Astrocyte (in vitro differentiated cells and primary cell): ENCODE measurements around the gene SORL1. TPM values are rescaled to one million over a fixed set of nuclear protein-coding genes. Genes with fewer than 3 reads are reported as not detected.

Experiments
- DNase-seq: peaks from one replicate; pipeline ENCODE4 v3.0.0-alpha.2; 2010; ENCODE audit warnings: low read depth
- FAIRE-seq: peaks from 2 replicates; lab custom pipeline; 2011; peaks lifted over from hg19 to GRCh38; lab: Jason Lieb, UNC
- H2AFZ ChIP-seq: 2 replicates; pipeline ENCODE4 v1.6.0; 2012; ENCODE audit warnings: low read depth, low read length, inconsistent platforms
- H3K27ac ChIP-seq: 2 replicates; pipeline ENCODE4 v1.5.1; 2011; ENCODE audit warnings: low read depth, low read length, inconsistent platforms
- H3K27me3 ChIP-seq: 2 replicates; pipeline ENCODE4 v1.6.0; 2011; ENCODE audit warnings: low read length, inconsistent platforms; ENCODE audit not compliant: insufficient read depth
- H3K36me3 ChIP-seq: 2 replicates; pipeline ENCODE4 v1.5.1; 2011; ENCODE audit warnings: low read length, inconsistent platforms; ENCODE audit not compliant: insufficient read depth
- H3K4me1 ChIP-seq: 2 replicates; pipeline ENCODE4 v1.5.1; 2011; ENCODE audit warnings: low read length, inconsistent platforms; ENCODE audit not compliant: insufficient read depth
- H3K4me2 ChIP-seq: 2 replicates; pipeline ENCODE4 v1.6.0; 2012; ENCODE audit warnings: low read length, inconsistent platforms
- H3K4me3 ChIP-seq: 2 replicates; pipeline ENCODE4 v1.5.1; 2011; ENCODE audit warnings: low read depth, mild to moderate bottlenecking, low read length, inconsistent platforms; ENCODE audit not compliant: insufficient read depth
- H3K79me2 ChIP-seq: 2 replicates; pipeline ENCODE4 v1.6.0; 2012; ENCODE audit warnings: mild to moderate bottlenecking, low read length, inconsistent platforms; ENCODE audit not compliant: insufficient read depth
- H3K9ac ChIP-seq: 2 replicates; pipeline ENCODE4 v1.6.0; 2012; ENCODE audit warnings: mild to moderate bottlenecking, low read length, inconsistent platforms
- H3K9me3 ChIP-seq: 2 replicates; pipeline ENCODE4 v1.5.1; 2012; ENCODE audit warnings: low read depth, mild to moderate bottlenecking, low read length, inconsistent platforms; ENCODE audit not compliant: insufficient read depth
- H4K20me1 ChIP-seq: 2 replicates; pipeline ENCODE4 v1.6.0; 2012; ENCODE audit warnings: low read length, inconsistent platforms; ENCODE audit not compliant: insufficient read depth
- H3K27ac Mint-ChIP-seq: one replicate; pipeline ENCODE4 v1.8.0; 2021; ENCODE audit warnings: mild to moderate bottlenecking, mixed read lengths; ENCODE audit not compliant: unreplicated experiment
- H3K27me3 Mint-ChIP-seq: one replicate; pipeline ENCODE4 v1.8.0; 2021; ENCODE audit warnings: low read depth, mixed read lengths; ENCODE audit not compliant: unreplicated experiment
- H3K36me3 Mint-ChIP-seq: one replicate; pipeline ENCODE4 v1.8.0; 2021; ENCODE audit warnings: low read depth, mixed read lengths; ENCODE audit not compliant: unreplicated experiment
- H3K4me1 Mint-ChIP-seq: one replicate; pipeline ENCODE4 v1.8.0; 2021; ENCODE audit warnings: low read depth, mixed read lengths; ENCODE audit not compliant: unreplicated experiment
- H3K4me3 Mint-ChIP-seq: one replicate; pipeline ENCODE4 v1.8.0; 2021; ENCODE audit warnings: mild to moderate bottlenecking, moderate library complexity, mixed read lengths; ENCODE audit not compliant: unreplicated experiment
- H3K9me3 Mint-ChIP-seq: one replicate; pipeline ENCODE4 v1.8.0; 2021; ENCODE audit warnings: mild to moderate bottlenecking, mixed read lengths; ENCODE audit not compliant: unreplicated experiment
- CTCF ChIP-seq: IDR thresholded peaks from 2 replicates; pipeline ENCODE4 v1.5.1; 2011; ENCODE audit warnings: low read depth, mild to moderate bottlenecking, inconsistent platforms, low read length, moderate library complexity; ENCODE audit not compliant: insufficient read depth
- EZH2 ChIP-seq: IDR thresholded peaks from 2 replicates; pipeline ENCODE4 v1.6.1; 2012; ENCODE audit warnings: mild to moderate bottlenecking, low read length, inconsistent platforms; ENCODE audit not compliant: insufficient read depth
- total RNA-seq: library from RNA; stranded (reverse); gene quantifications from 2 replicates; pipeline ENCODE4 v1.2.1, GENCODE V29; 2021

SORL1 gene
- total RNA-seq, 1 donor from 2014 or later = 4.1 TPM

GRCh38 chr11:121544956-121545355, 92.8 kb downstream of the SORL1 start:
- Histone ChIP-seq H2AFZ (no peak overlapping the region), H3K27ac (no peak overlapping the region), H3K4me1 (no peaks in the 10 kb centered on the region), H3K79me2 (no peaks in the 10 kb centered on the region), H3K4me3 (no peak overlapping the region), H3K4me2 (no peak overlapping the region), H3K27me3 (no peaks in the 10 kb centered on the region), H3K9me3 (no peaks in the 10 kb centered on the region), H3K36me3 (no peaks in the 10 kb centered on the region), H4K20me1 (no peaks in the 10 kb centered on the region), H3K9ac (no peak overlapping the region)
- H3K9me3 Mint-ChIP-seq = no peaks in the 10 kb centered on the region
- DNase-seq (no peak), FAIRE-seq (no peak)
- H3K36me3 Mint-ChIP-seq = no peaks in the 10 kb centered on the region
- H3K4me1 Mint-ChIP-seq = no peaks in the 10 kb centered on the region
- no peak overlapping the region for H3K4me3 Mint-ChIP-seq
- no peak overlapping the region for H3K27ac Mint-ChIP-seq
- TF ChIP-seq CTCF = no peak
- TF ChIP-seq EZH2 = no peak
- H3K27me3 Mint-ChIP-seq = no peaks in the 10 kb centered on the region

GRCh38 chr11:121547574-121547973, 95.5 kb downstream of the SORL1 start:
- Histone ChIP-seq H2AFZ (no peak overlapping the region), H3K27ac (no peak overlapping the region), H3K9ac (no peak overlapping the region), H3K4me3 (no peak overlapping the region), H4K20me1 (no peaks in the 10 kb centered on the region), H3K79me2 (no peaks in the 10 kb centered on the region), H3K4me2 (no peak overlapping the region), H3K9me3 (no peaks in the 10 kb centered on the region), H3K36me3 (no peaks in the 10 kb centered on the region), H3K4me1 (no peaks in the 10 kb centered on the region), H3K27me3 (no peaks in the 10 kb centered on the region)
- Mint-ChIP-seq H3K4me1 (peaks cover 12% of the 10 kb centered on the region), H3K27ac (no peak overlapping the region), H3K9me3 (no peaks in the 10 kb centered on the region), H3K27me3 (no peaks in the 10 kb centered on the region), H3K4me3 (no peak overlapping the region), H3K36me3 (no peaks in the 10 kb centered on the region)
- FAIRE-seq (no peak), DNase-seq (no peak)
- TF ChIP-seq EZH2 = no peak
- TF ChIP-seq CTCF = no peak

- Histone ChIP-seq H3K9ac (no peak overlapping the region), H3K9me3 (no peaks in the 10 kb centered on the region), H3K4me1 (no peaks in the 10 kb centered on the region), H3K79me2 (no peaks in the 10 kb centered on the region), H3K36me3 (no peaks in the 10 kb centered on the region), H4K20me1 (no peaks in the 10 kb centered on the region), H2AFZ (no peak overlapping the region), H3K27me3 (no peaks in the 10 kb centered on the region), H3K4me2 (no peak overlapping the region), H3K4me3 (no peak overlapping the region), H3K27ac (no peak overlapping the region)
- H3K4me3 Mint-ChIP-seq = no peak overlapping the region
- no peak overlapping the region for H3K27ac Mint-ChIP-seq
- no peaks in the 10 kb centered on the region for H3K36me3 Mint-ChIP-seq
- no peak for DNase-seq
- H3K27me3 Mint-ChIP-seq = no peaks in the 10 kb centered on the region
- H3K9me3 Mint-ChIP-seq = no peaks in the 10 kb centered on the region
- TF ChIP-seq CTCF (no peak), EZH2 (no peak)
- peaks cover 12% of the 10 kb centered on the region for H3K4me1 Mint-ChIP-seq
- no peak for FAIRE-seq
Observed at GRCh38 chr11:121550247-121551030, 98.3 kb downstream of the SORL1 start.
